ENCODE results near the gene GPR15LG.
"Not testable (repeated sequence)": the region's sequence is repeated elsewhere in the genome, so short reads cannot be mapped to it uniquely, and the experiment has no call there.

GPR15LG gene

GRCh38 chr10:84163996-84164395, 9.6 kb upstream of the GPR15LG start:
- no peak for DNase-seq (ENCODE audit: low spot score)
- H3K27ac ChIP-seq = no peak overlapping the region
- TF ChIP-seq CTCF (IDR thresholded peaks at IDR 0.05) = no peak
- no peak overlapping the region for H3K4me3 ChIP-seq

GRCh38 chr10:84164442-84164841, 9.2 kb upstream of the GPR15LG start:
- no peak overlapping the region for H3K27ac ChIP-seq
- no peak overlapping the region for H3K4me3 ChIP-seq
- no peak for DNase-seq (ENCODE audit: low spot score)
- TF ChIP-seq CTCF (IDR thresholded peaks at IDR 0.05) = no peak

GRCh38 chr10:84166620-84167288, 6.8 kb upstream of the GPR15LG start:
- H3K4me3 ChIP-seq = no peak overlapping the region
- TF ChIP-seq CTCF (IDR thresholded peaks at IDR 0.05) = no peak
- DNase-seq (ENCODE audit: low spot score) = no peak
- H3K27ac ChIP-seq = no peak overlapping the region

GRCh38 chr10:84167289-84167653, 6.3 kb upstream of the GPR15LG start:
- DNase-seq (ENCODE audit: low spot score); H3K4me3 ChIP-seq; H3K27ac ChIP-seq: not testable (repeated sequence)

GRCh38 chr10:84168382-84168781, 5.2 kb upstream of the GPR15LG start:
- H3K27ac ChIP-seq; DNase-seq (ENCODE audit: low spot score); H3K4me3 ChIP-seq: not testable (repeated sequence)

GRCh38 chr10:84171237-84171636, 2.4 kb upstream of the GPR15LG start:
- H3K27ac ChIP-seq; DNase-seq (ENCODE audit: low spot score); H3K4me3 ChIP-seq: not testable (repeated sequence)

- not testable (repeated sequence) for DNase-seq (ENCODE audit: low spot score); H3K4me3 ChIP-seq; H3K27ac ChIP-seq
Measured at GRCh38 chr10:84171700-84172466, 1.7 kb upstream of the GPR15LG start.

GRCh38 chr10:84172467-84173356, 889 bp upstream of the GPR15LG start:
- DNase-seq (ENCODE audit: low spot score) = no peak
- Histone ChIP-seq H3K27ac (no peak overlapping the region), H3K4me3 (no peak overlapping the region)
- TF ChIP-seq CTCF (IDR thresholded peaks at IDR 0.05) = no peak

GRCh38 chr10:84175436-84175835, 1.8 kb downstream of the GPR15LG start:
- TF ChIP-seq CTCF (IDR thresholded peaks at IDR 0.05) = no peak
- DNase-seq (ENCODE audit: low spot score) = peak; percentile 49
- Histone ChIP-seq H3K27ac (no peak overlapping the region), H3K4me3 (no peak overlapping the region)

All from coronary artery (tissue), 2 donors.